ENCODE measurements around the gene ROR2.

Gene ROR2

GRCh38 chr9:91682806-91683205 is 267.2 kb downstream of the ROR2 start:
- no peak overlapping the region for H3K27ac ChIP-seq (ENCODE audit: low read length)
- H3K36me3 ChIP-seq (ENCODE audit: control insufficient read depth, insufficient read depth, low read length), result no peaks in the 10 kb centered on the region

DNA sequence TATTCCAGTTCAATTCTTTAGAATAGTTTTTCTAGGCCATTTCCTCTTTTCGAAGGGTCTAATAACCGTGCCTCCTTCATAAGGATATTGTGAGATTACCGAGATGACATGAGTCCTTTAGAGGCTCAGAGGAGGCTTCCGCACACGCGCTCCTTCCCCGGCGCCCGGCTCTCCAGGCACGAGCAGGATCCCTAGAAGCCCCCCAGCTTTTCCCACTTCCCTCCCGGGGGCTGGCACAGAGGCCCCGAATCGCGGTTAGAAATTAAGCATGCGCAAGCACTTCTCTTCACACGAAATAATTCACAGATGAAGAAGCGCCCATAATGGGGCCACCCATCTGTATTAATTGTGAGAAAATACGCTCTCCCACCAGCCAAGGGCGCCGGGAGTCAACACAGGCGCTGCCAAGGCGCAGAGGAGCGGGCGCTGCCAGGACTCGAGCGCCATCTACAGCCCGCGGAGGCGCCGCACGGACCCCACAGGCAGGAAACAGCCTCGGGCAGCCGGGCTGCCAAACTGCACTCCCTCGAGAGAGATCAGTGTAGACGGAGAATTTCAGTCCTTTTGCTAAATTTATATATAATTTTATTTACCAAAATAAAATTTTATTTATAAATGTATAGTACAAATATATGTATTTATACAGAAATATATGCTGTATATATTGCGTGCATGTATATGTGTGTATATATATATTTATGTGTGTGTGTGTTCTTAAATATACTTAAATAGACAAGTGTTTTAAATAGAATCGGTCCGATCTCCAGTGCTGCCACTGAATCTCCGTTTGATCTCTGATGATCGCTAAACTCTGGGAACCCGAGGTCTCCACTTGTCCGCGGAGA is 268.3 kb downstream of the ROR2 start:
- peak; percentile 66 for DNase-seq (ENCODE audit: low read depth, low spot score)
- Histone ChIP-seq H3K27me3 (ENCODE audit: control insufficient read depth, insufficient read depth, low read length) (no peaks in the 10 kb centered on the region), H3K4me3 (ENCODE audit: low read length) (no peak overlapping the region), H3K27ac (ENCODE audit: low read length) (no peak overlapping the region), H3K4me1 (ENCODE audit: control insufficient read depth, insufficient read depth, low read length) (0 out of 2 replicates have a peak, but pooled peaks cover 1% of the 10 kb centered on the region), H3K36me3 (ENCODE audit: control insufficient read depth, insufficient read depth, low read length) (no peaks in the 10 kb centered on the region), H3K9me3 (ENCODE audit: control insufficient read depth, insufficient read depth, low read length) (no peaks in the 10 kb centered on the region)
- WGBS (ENCODE audit: insufficient coverage, insufficient read length), result no CpG with 5 or more reads among the region's 43 CpGs

More at GRCh38 chr9:91682806-91683205, 267.2 kb downstream of the ROR2 start:
- no peak overlapping the region for H3K4me3 ChIP-seq (ENCODE audit: low read length)
- no peaks in the 10 kb centered on the region for H3K9me3 ChIP-seq (ENCODE audit: control insufficient read depth, insufficient read depth, low read length)
- WGBS (ENCODE audit: insufficient coverage, insufficient read length), result no CpG with 5 or more reads among the region's 6 CpGs
- no peak for DNase-seq (ENCODE audit: low read depth, low spot score)
- H3K27me3 ChIP-seq (ENCODE audit: control insufficient read depth, insufficient read depth, low read length), result no peaks in the 10 kb centered on the region
- no peaks in the 10 kb centered on the region for H3K4me1 ChIP-seq (ENCODE audit: control insufficient read depth, insufficient read depth, low read length)

DNA sequence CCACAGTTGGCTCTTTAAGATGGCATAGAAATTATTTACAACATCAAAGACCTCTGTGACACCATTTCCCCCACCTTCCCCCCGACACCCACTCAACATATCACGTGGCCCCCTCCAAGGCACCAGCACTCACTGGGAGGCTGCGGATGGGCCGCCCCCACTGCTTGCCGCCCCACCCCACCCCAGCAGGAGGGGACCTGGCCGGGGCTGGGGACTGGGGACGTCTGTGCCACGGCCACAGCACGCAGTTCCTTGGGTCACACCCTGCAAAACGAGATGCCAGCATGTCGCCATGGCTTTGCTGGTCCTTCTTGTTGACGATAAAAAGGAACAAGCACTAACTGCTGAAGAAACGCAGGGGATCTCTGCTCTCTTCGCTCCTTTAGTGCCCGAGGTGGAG is 269.0 kb downstream of the ROR2 start:
- WGBS (ENCODE audit: insufficient coverage, insufficient read length), result no CpG with 5 or more reads among the region's 15 CpGs
- Histone ChIP-seq H3K36me3 (ENCODE audit: control insufficient read depth, insufficient read depth, low read length) (no peaks in the 10 kb centered on the region), H3K4me1 (ENCODE audit: control insufficient read depth, insufficient read depth, low read length) (0 out of 2 replicates have a peak, but pooled peaks cover 1% of the 10 kb centered on the region), H3K4me3 (ENCODE audit: low read length) (no peak overlapping the region), H3K27ac (ENCODE audit: low read length) (no peak overlapping the region), H3K27me3 (ENCODE audit: control insufficient read depth, insufficient read depth, low read length) (no peaks in the 10 kb centered on the region), H3K9me3 (ENCODE audit: control insufficient read depth, insufficient read depth, low read length) (no peaks in the 10 kb centered on the region)
- no peak for DNase-seq (ENCODE audit: low read depth, low spot score)

GRCh38 chr9:91680106-91680505 is 269.9 kb downstream of the ROR2 start:
- Histone ChIP-seq H3K4me3 (ENCODE audit: low read length) (no peak overlapping the region), H3K9me3 (ENCODE audit: control insufficient read depth, insufficient read depth, low read length) (no peaks in the 10 kb centered on the region), H3K27ac (ENCODE audit: low read length) (no peak overlapping the region), H3K4me1 (ENCODE audit: control insufficient read depth, insufficient read depth, low read length) (0 out of 2 replicates have a peak, but pooled peaks cover 1% of the 10 kb centered on the region), H3K27me3 (ENCODE audit: control insufficient read depth, insufficient read depth, low read length) (no peaks in the 10 kb centered on the region), H3K36me3 (ENCODE audit: control insufficient read depth, insufficient read depth, low read length) (no peaks in the 10 kb centered on the region)
- DNase-seq (ENCODE audit: low read depth, low spot score), result no peak
- WGBS (ENCODE audit: insufficient coverage, insufficient read length), result no CpG with 5 or more reads among the region's 9 CpGs

- Histone ChIP-seq H3K27ac (ENCODE audit: low read length) (no peak overlapping the region), H3K36me3 (ENCODE audit: control insufficient read depth, insufficient read depth, low read length) (no peaks in the 10 kb centered on the region), H3K4me3 (ENCODE audit: low read length) (no peak overlapping the region), H3K4me1 (ENCODE audit: control insufficient read depth, insufficient read depth, low read length) (0 out of 2 replicates have a peak, but pooled peaks cover 1% of the 10 kb centered on the region), H3K27me3 (ENCODE audit: control insufficient read depth, insufficient read depth, low read length) (no peaks in the 10 kb centered on the region), H3K9me3 (ENCODE audit: control insufficient read depth, insufficient read depth, low read length) (no peaks in the 10 kb centered on the region)
- no CpG with 5 or more reads among the region's 8 CpGs for WGBS (ENCODE audit: insufficient coverage, insufficient read length)
- no peak for DNase-seq (ENCODE audit: low read depth, low spot score)
These were observed 271.0 kb downstream of the ROR2 start for GRCh38 chr9:91678807-91679580.

DNA sequence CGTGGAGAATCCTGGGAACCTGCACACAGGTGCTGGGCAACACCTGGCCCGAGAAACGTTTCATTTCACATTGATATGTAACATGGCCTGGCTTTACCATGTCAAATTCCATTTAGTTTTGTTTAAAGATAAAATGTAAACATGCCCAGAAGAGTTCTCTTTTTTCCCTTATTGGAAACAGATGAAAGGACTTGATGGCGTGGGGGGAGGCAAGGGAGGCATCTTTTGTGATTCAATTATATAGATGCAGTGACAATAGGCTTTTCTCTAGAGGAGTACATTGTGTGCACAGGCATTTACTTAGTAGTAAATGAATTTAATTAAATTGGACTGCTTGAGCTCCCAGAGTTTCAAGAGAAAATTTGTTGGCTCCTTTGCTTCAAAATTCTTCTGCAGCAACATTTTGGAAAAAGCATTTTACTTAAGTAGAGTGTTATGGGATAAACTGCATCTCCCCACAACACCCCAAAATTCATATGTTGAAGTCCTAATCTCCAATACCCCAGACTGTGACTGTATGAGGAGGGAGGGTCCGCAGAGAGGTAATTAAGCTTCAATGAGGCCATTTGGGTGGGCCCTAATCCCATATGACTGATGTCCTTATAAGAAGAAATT is 272.1 kb downstream of the ROR2 start:
- Histone ChIP-seq H3K4me3 (ENCODE audit: low read length) (no peak overlapping the region), H3K4me1 (ENCODE audit: control insufficient read depth, insufficient read depth, low read length) (0 out of 2 replicates have a peak, but pooled peaks cover 1% of the 10 kb centered on the region), H3K27ac (ENCODE audit: low read length) (no peak overlapping the region), H3K9me3 (ENCODE audit: control insufficient read depth, insufficient read depth, low read length) (no peaks in the 10 kb centered on the region), H3K36me3 (ENCODE audit: control insufficient read depth, insufficient read depth, low read length) (no peaks in the 10 kb centered on the region), H3K27me3 (ENCODE audit: control insufficient read depth, insufficient read depth, low read length) (no peaks in the 10 kb centered on the region)
- no peak for DNase-seq (ENCODE audit: low read depth, low spot score)
- no CpG with 5 or more reads among the region's 5 CpGs for WGBS (ENCODE audit: insufficient coverage, insufficient read length)

GRCh38 chr9:91677331-91677730 is 272.7 kb downstream of the ROR2 start:
- Histone ChIP-seq H3K27ac (ENCODE audit: low read length) (no peak overlapping the region), H3K36me3 (ENCODE audit: control insufficient read depth, insufficient read depth, low read length) (no peaks in the 10 kb centered on the region), H3K4me1 (ENCODE audit: control insufficient read depth, insufficient read depth, low read length) (0 out of 2 replicates have a peak, but pooled peaks cover 1% of the 10 kb centered on the region), H3K27me3 (ENCODE audit: control insufficient read depth, insufficient read depth, low read length) (no peaks in the 10 kb centered on the region), H3K9me3 (ENCODE audit: control insufficient read depth, insufficient read depth, low read length) (no peaks in the 10 kb centered on the region), H3K4me3 (ENCODE audit: low read length) (no peak overlapping the region)
- no peak for DNase-seq (ENCODE audit: low read depth, low spot score)
- no CpG with 5 or more reads among the region's 3 CpGs for WGBS (ENCODE audit: insufficient coverage, insufficient read length)

DNA sequence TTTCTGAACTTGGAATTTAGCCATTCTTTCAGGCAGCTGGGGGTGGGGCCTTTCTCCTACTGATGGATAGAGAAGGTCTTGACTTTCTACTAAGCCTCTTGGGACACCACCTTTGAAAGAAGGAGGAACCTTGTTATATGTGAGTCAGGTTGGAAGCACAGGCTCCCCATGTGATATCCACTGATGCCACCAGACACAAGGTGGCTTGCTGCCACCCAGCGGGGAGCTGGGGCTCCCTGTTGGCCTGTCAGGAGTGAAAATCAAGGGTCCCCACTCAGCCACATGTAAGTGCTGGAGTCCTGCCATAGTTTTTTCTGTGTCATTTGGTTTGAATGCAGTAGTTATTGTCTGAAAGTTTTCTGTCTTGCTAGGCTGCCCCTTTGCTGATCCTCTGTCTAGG is 274.0 kb downstream of the ROR2 start:
- no peak for DNase-seq (ENCODE audit: low read depth, low spot score)
- Histone ChIP-seq H3K36me3 (ENCODE audit: control insufficient read depth, insufficient read depth, low read length) (no peaks in the 10 kb centered on the region), H3K27ac (ENCODE audit: low read length) (no peak overlapping the region), H3K4me3 (ENCODE audit: low read length) (no peak overlapping the region), H3K4me1 (ENCODE audit: control insufficient read depth, insufficient read depth, low read length) (0 out of 2 replicates have a peak, but pooled peaks cover 1% of the 10 kb centered on the region), H3K27me3 (ENCODE audit: control insufficient read depth, insufficient read depth, low read length) (no peaks in the 10 kb centered on the region), H3K9me3 (ENCODE audit: control insufficient read depth, insufficient read depth, low read length) (no peaks in the 10 kb centered on the region)
- WGBS (ENCODE audit: insufficient coverage, insufficient read length), result no CpG with 5 or more reads among the region's 1 CpG

GRCh38 chr9:91664663-91665062 is 285.4 kb downstream of the ROR2 start:
- no peak for DNase-seq (ENCODE audit: low read depth, low spot score)
- H3K36me3 ChIP-seq (ENCODE audit: control insufficient read depth, insufficient read depth, low read length), result no peaks in the 10 kb centered on the region
- no CpG with 5 or more reads among the region's 8 CpGs for WGBS (ENCODE audit: insufficient coverage, insufficient read length)
- H3K4me3 ChIP-seq (ENCODE audit: low read length), result no peak overlapping the region
- H3K4me1 ChIP-seq (ENCODE audit: control insufficient read depth, insufficient read depth, low read length), result no peaks in the 10 kb centered on the region
- no peak overlapping the region for H3K27ac ChIP-seq (ENCODE audit: low read length)
- H3K27me3 ChIP-seq (ENCODE audit: control insufficient read depth, insufficient read depth, low read length), result no peaks in the 10 kb centered on the region
- H3K9me3 ChIP-seq (ENCODE audit: control insufficient read depth, insufficient read depth, low read length), result no peaks in the 10 kb centered on the region

DNA sequence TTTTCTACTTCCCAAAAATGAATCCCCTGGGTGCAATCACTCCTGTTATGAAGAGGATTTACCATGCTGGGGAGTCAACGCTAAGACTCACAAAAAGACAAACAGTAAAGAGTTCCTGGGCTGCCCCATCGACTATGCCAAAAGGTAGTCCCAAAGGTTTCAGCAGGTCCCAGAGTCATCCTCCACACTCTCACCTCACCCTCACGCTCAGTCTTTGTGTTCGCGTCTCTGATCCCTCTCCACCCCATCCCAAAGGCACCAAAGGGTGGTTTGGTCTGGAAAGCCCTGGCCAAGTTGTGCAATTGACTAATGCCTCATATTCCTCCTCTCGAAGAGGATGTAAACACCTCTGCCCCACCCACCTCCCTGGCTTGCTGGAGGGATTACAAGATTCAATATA is 286.2 kb downstream of the ROR2 start:
- WGBS (ENCODE audit: insufficient coverage, insufficient read length), result no CpG with 5 or more reads among the region's 6 CpGs
- DNase-seq (ENCODE audit: low read depth, low spot score), result no peak
- Histone ChIP-seq H3K4me1 (ENCODE audit: control insufficient read depth, insufficient read depth, low read length) (no peaks in the 10 kb centered on the region), H3K27me3 (ENCODE audit: control insufficient read depth, insufficient read depth, low read length) (no peaks in the 10 kb centered on the region), H3K9me3 (ENCODE audit: control insufficient read depth, insufficient read depth, low read length) (no peaks in the 10 kb centered on the region), H3K4me3 (ENCODE audit: low read length) (no peak overlapping the region), H3K27ac (ENCODE audit: low read length) (no peak overlapping the region), H3K36me3 (ENCODE audit: control insufficient read depth, insufficient read depth, low read length) (no peaks in the 10 kb centered on the region)

All from iPS DF 6.9 (cell line).